Ishikawa (cell line): ENCODE data around the gene CHPF.

Experiments used
- CREB1 ChIP-seq: IDR thresholded peaks from 2 replicates; pipeline ENCODE4 v1.6.1; 2012; ENCODE audit warnings: low read depth
- EGR1 ChIP-seq: IDR thresholded peaks from 2 replicates; pipeline ENCODE4 v1.6.1; 2012
- EP300 ChIP-seq: IDR thresholded peaks from 2 replicates; pipeline ENCODE4 v1.6.1; 2012; ENCODE audit warnings: borderline replicate concordance
- NFIC ChIP-seq: IDR thresholded peaks from 2 replicates; pipeline ENCODE4 v1.6.1; 2012
- RAD21 ChIP-seq: IDR thresholded peaks from 2 replicates; pipeline ENCODE4 v1.6.1; 2012; ENCODE audit warnings: low read depth
- TAF1 ChIP-seq: IDR thresholded peaks from 2 replicates; pipeline ENCODE4 v1.6.1; 2012; ENCODE audit warnings: low read depth, mild to moderate bottlenecking
- YY1 ChIP-seq: IDR thresholded peaks from 2 replicates; pipeline ENCODE4 v1.6.1; 2012; ENCODE audit warnings: low read depth
- ZBTB7A ChIP-seq: IDR thresholded peaks from 2 replicates; pipeline ENCODE4 v1.6.1; 2012; ENCODE audit warnings: low read depth
- TF ChIP-seq, protein P1 (sequence below): IDR thresholded peaks from 2 replicates; pipeline ENCODE4 v1.6.1; 2012
- TF ChIP-seq, protein P2 (sequence below): IDR thresholded peaks from 2 replicates; pipeline ENCODE4 v1.6.1; 2012; ENCODE audit warnings: low read depth, mild to moderate bottlenecking

DNA sequence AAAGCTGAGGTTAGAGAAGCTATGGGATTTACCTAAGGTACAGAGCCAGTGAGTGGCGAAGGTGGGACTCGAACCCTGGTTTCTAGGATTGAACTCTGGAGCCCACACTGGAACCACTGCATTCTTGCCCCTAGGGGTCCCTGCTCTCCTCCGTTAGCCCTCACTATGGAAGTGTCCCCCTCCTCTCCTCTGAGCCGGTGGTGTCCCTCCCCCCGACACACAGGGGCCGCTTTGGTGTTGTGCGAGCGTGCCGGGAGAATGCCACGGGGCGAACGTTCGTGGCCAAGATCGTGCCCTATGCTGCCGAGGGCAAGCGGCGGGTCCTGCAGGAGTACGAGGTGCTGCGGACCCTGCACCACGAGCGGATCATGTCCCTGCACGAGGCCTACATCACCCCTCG, 53.4 kb downstream of the CHPF start:
- TF ChIP-seq, protein P1, sequence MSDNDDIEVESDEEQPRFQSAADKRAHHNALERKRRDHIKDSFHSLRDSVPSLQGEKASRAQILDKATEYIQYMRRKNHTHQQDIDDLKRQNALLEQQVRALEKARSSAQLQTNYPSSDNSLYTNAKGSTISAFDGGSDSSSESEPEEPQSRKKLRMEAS = no peak
- TF ChIP-seq EP300 = no peak
- no peak for TF ChIP-seq EGR1
- TF ChIP-seq TAF1 = no peak
- no peak for TF ChIP-seq CREB1
- no peak for TF ChIP-seq RAD21
- no peak for TF ChIP-seq YY1
- TF ChIP-seq NFIC = no peak
- TF ChIP-seq, protein P2, sequence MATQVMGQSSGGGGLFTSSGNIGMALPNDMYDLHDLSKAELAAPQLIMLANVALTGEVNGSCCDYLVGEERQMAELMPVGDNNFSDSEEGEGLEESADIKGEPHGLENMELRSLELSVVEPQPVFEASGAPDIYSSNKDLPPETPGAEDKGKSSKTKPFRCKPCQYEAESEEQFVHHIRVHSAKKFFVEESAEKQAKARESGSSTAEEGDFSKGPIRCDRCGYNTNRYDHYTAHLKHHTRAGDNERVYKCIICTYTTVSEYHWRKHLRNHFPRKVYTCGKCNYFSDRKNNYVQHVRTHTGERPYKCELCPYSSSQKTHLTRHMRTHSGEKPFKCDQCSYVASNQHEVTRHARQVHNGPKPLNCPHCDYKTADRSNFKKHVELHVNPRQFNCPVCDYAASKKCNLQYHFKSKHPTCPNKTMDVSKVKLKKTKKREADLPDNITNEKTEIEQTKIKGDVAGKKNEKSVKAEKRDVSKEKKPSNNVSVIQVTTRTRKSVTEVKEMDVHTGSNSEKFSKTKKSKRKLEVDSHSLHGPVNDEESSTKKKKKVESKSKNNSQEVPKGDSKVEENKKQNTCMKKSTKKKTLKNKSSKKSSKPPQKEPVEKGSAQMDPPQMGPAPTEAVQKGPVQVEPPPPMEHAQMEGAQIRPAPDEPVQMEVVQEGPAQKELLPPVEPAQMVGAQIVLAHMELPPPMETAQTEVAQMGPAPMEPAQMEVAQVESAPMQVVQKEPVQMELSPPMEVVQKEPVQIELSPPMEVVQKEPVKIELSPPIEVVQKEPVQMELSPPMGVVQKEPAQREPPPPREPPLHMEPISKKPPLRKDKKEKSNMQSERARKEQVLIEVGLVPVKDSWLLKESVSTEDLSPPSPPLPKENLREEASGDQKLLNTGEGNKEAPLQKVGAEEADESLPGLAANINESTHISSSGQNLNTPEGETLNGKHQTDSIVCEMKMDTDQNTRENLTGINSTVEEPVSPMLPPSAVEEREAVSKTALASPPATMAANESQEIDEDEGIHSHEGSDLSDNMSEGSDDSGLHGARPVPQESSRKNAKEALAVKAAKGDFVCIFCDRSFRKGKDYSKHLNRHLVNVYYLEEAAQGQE = no peak
- TF ChIP-seq ZBTB7A = no peak
